ENCODE measurements around the gene WNT2B. TPM values are rescaled to one million over a fixed set of nuclear protein-coding genes. Genes with fewer than 3 reads are reported as not detected.

Gene WNT2B
- total RNA-seq, 6 experiments from 2014 or later, result 0.20 to 0.68 (median 0.37) TPM

GRCh38 chr1:112530832-112531231 lies 22.1 kb downstream of the WNT2B start:
- TF ChIP-seq POLR2A (IDR thresholded peaks at IDR 0.05), result no peak
- TF ChIP-seq CTCF (IDR thresholded peaks at IDR 0.05), result no peak
- Histone ChIP-seq H3K27ac (no peak overlapping the region), H3K9me3 (no peaks in the 10 kb centered on the region), H3K27me3 (no peaks in the 10 kb centered on the region), H3K36me3 (peaks cover 0 to 3% (median 0%) of the 10 kb centered on the region in 4 donors), H3K4me1 (no peaks in the 10 kb centered on the region), H3K4me3 (no peak overlapping the region)
- intact Hi-C loops (cut with DNase I), result no loop called here
- DNase-seq (no peak), ATAC-seq (no peak)

- H3K27me3 ChIP-seq, result no peaks in the 10 kb centered on the region
- no peaks in the 10 kb centered on the region for H3K4me1 ChIP-seq
- DNase-seq (no peak), ATAC-seq (no peak)
- no peak overlapping the region for H3K27ac ChIP-seq
- intact Hi-C loops (cut with DNase I), result no loop called here
- TF ChIP-seq CTCF (IDR thresholded peaks at IDR 0.05) (no peak), POLR2A (IDR thresholded peaks at IDR 0.05) (no peak)
- 97% methylated on average over 4 of the region's 4 CpGs for WGBS (ENCODE audit: insufficient coverage, low coverage, low lambda C conversion rate, missing lambda C conversion rate)
- H3K9me3 ChIP-seq, result no peaks in the 10 kb centered on the region
- no peak overlapping the region for H3K4me3 ChIP-seq
- H3K36me3 ChIP-seq, result peaks cover 0 to 3% (median 0%) of the 10 kb centered on the region in 4 donors
Observed at GRCh38 chr1:112532064-112532463, 23.3 kb downstream of the WNT2B start.

DNA sequence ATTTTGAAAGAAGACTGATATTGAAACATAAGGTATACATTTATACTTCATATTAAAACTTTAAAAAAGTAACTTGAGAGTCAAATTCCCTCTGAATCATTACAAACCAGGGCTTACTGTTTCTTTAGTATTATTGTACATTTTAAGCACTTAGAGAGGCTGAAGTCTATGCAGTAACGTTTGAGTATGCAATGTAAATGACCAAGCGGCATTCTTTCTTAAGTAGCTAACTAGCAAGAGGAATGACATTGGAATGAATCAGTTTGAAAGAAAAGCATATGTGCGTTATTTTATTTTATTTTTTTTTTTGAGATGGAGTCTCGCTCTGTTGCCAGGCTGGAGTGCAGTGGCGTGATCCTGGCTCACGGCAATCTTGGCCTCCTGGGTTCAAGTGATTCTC lies 24.3 kb downstream of the WNT2B start:
- ATAC-seq, result no peak
- Histone ChIP-seq H3K4me3 (no peak overlapping the region), H3K27ac (no peak overlapping the region), H3K4me1 (no peaks in the 10 kb centered on the region), H3K27me3 (no peaks in the 10 kb centered on the region), H3K36me3 (peaks cover 0 to 3% (median 0%) of the 10 kb centered on the region in 4 donors), H3K9me3 (no peaks in the 10 kb centered on the region)
- DNase-seq, result no peak
- intact Hi-C loops (cut with DNase I), result no loop called here
- TF ChIP-seq CTCF (IDR thresholded peaks at IDR 0.05) (no peak), POLR2A (IDR thresholded peaks at IDR 0.05) (no peak)
- 90% methylated on average over 4 of the region's 6 CpGs for WGBS (ENCODE audit: insufficient coverage, low coverage, low lambda C conversion rate, missing lambda C conversion rate)

- Histone ChIP-seq H3K9me3 (no peaks in the 10 kb centered on the region), H3K27ac (no peak overlapping the region), H3K27me3 (no peaks in the 10 kb centered on the region), H3K4me3 (no peak overlapping the region), H3K4me1 (no peaks in the 10 kb centered on the region), H3K36me3 (peaks cover 0 to 18% (median 0%) of the 10 kb centered on the region in 4 donors)
- DNase-seq (no peak), ATAC-seq (no peak)
- intact Hi-C loops (cut with DNase I), result no loop called here
- no peak for TF ChIP-seq POLR2A (IDR thresholded peaks at IDR 0.05)
- no peak for TF ChIP-seq CTCF (IDR thresholded peaks at IDR 0.05)
- 77% methylated on average over 2 of the region's 2 CpGs for WGBS (ENCODE audit: insufficient coverage, low coverage, low lambda C conversion rate, missing lambda C conversion rate)
Observed at GRCh38 chr1:112536561-112536960, 27.8 kb downstream of the WNT2B start.

DNA sequence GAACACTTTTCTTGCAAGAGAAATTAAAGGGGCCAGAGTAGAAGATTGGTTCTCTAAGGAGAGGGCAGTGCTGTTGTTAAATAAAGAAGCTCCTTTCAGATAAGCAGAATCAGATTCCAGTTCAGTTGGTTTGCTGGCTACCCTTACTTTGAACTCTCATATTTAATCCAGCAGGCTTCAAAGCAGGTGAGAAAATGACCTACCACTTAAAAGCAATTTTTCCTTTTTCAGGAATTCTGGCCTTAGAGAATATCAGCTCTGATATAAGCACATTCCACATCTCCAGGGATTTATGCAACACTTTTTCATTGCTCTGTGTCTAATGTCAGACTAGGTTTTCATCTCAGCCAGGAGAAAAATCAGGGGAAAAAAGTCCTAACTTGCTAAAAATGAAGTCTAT lies 28.7 kb downstream of the WNT2B start:
- Histone ChIP-seq H3K4me1 (no peaks in the 10 kb centered on the region), H3K9me3 (no peaks in the 10 kb centered on the region), H3K27ac (no peak overlapping the region), H3K4me3 (no peak overlapping the region), H3K27me3 (no peaks in the 10 kb centered on the region), H3K36me3 (peaks cover 0 to 15% (median 0%) of the 10 kb centered on the region in 4 donors)
- DNase-seq (no peak), ATAC-seq (no peak)
- intact Hi-C loops (cut with DNase I), result no loop called here
- TF ChIP-seq POLR2A (IDR thresholded peaks at IDR 0.05), result no peak
- no peak for TF ChIP-seq CTCF (IDR thresholded peaks at IDR 0.05)
